Renal cortical epithelial cell (primary cell): Measurements from ENCODE around the gene LPIN1. TPM values are rescaled to one million over a fixed set of nuclear protein-coding genes. Genes with fewer than 3 reads are reported as not detected.

ENCODE experiments used
- DNase-seq: peaks from one replicate; pipeline ENCODE4 v3.0.0-alpha.2; 2011; ENCODE audit warnings: low read depth
- total RNA-seq: library from RNA; depleted of rRNA; stranded (reverse); fragments of >200 nt; gene quantifications from 2 replicates; pipeline ENCODE4 v1.2.3, GENCODE V29; 2014

The LPIN1 gene
- total RNA-seq, 1 donor from 2014 or later: 33.8 TPM

- peak; percentile 5 for DNase-seq
Observed at GRCh38 chr2:11784747-11785610, 38.5 kb downstream of the LPIN1 start.

- no peak for DNase-seq
Observed at GRCh38 chr2:11785611-11785940, 39.1 kb downstream of the LPIN1 start.

- DNase-seq: no peak
Observed at GRCh38 chr2:11786191-11786590, 39.8 kb downstream of the LPIN1 start.

GRCh38 chr2:11786592-11786991, 40.2 kb downstream of the LPIN1 start:
- no peak for DNase-seq

- no peak for DNase-seq
Observed at GRCh38 chr2:11787991-11788390, 41.6 kb downstream of the LPIN1 start.

GRCh38 chr2:11788461-11789124, 42.2 kb downstream of the LPIN1 start:
- no peak for DNase-seq

GRCh38 chr2:11789243-11789642, 42.8 kb downstream of the LPIN1 start:
- DNase-seq: no peak

GRCh38 chr2:11790228-11790627, 43.8 kb downstream of the LPIN1 start:
- no peak for DNase-seq

- no peak for DNase-seq
Observed at GRCh38 chr2:11795590-11795989, 49.2 kb downstream of the LPIN1 start.

GRCh38 chr2:11796190-11797171, 50.0 kb downstream of the LPIN1 start:
- DNase-seq: no peak

- DNase-seq: no peak
Observed at GRCh38 chr2:11797846-11798245, 51.4 kb downstream of the LPIN1 start.

- DNase-seq: no peak
Observed at GRCh38 chr2:11798701-11799435, 52.4 kb downstream of the LPIN1 start.

GRCh38 chr2:11799826-11800225, 53.4 kb downstream of the LPIN1 start:
- no peak for DNase-seq

GRCh38 chr2:11802782-11803191, 56.4 kb downstream of the LPIN1 start:
- DNase-seq: no peak

GRCh38 chr2:11805024-11805423, 58.6 kb downstream of the LPIN1 start:
- no peak for DNase-seq

- DNase-seq: no peak
Observed at GRCh38 chr2:11805920-11806319, 59.5 kb downstream of the LPIN1 start.

GRCh38 chr2:11807156-11808015, 61.0 kb downstream of the LPIN1 start:
- no peak for DNase-seq

- no peak for DNase-seq
Observed at GRCh38 chr2:11808016-11808400, 61.6 kb downstream of the LPIN1 start.

GRCh38 chr2:11809586-11810236, 63.3 kb downstream of the LPIN1 start:
- no peak for DNase-seq
